Fibroblast of skin of right biceps (primary cell): Measurements from ENCODE around the gene MYOG.

Experiments
- DNase-seq: peaks from one replicate; pipeline ENCODE4 v3.0.0-alpha.2; 2013

Gene MYOG

GRCh38 chr1:203045821-203046594, 39.8 kb downstream of the MYOG start:
- DNase-seq, result peak; percentile 35

GRCh38 chr1:203045336-203045735, 40.5 kb downstream of the MYOG start:
- no peak for DNase-seq

GRCh38 chr1:203044546-203045250, 41.1 kb downstream of the MYOG start:
- DNase-seq, result no peak

GRCh38 chr1:203043830-203044545, 41.8 kb downstream of the MYOG start:
- DNase-seq, result no peak

GRCh38 chr1:203041351-203041932, 44.4 kb downstream of the MYOG start:
- no peak for DNase-seq

GRCh38 chr1:203040513-203041275, 45.1 kb downstream of the MYOG start:
- DNase-seq, result no peak

- no peak for DNase-seq
Measured at GRCh38 chr1:203039609-203040512, 46.0 kb downstream of the MYOG start.

- DNase-seq, result peak; percentile 65
Measured at GRCh38 chr1:203038891-203039608, 46.8 kb downstream of the MYOG start.

GRCh38 chr1:203038217-203038741, 47.5 kb downstream of the MYOG start:
- peak; percentile 65 for DNase-seq

GRCh38 chr1:203037509-203038190, 48.2 kb downstream of the MYOG start:
- no peak for DNase-seq

GRCh38 chr1:203036537-203036936, 49.3 kb downstream of the MYOG start:
- DNase-seq, result no peak

GRCh38 chr1:203036135-203036534, 49.7 kb downstream of the MYOG start:
- DNase-seq, result no peak

- no peak for DNase-seq
Measured at GRCh38 chr1:203035111-203036000, 50.5 kb downstream of the MYOG start.

GRCh38 chr1:203034422-203035110, 51.2 kb downstream of the MYOG start:
- no peak for DNase-seq

- DNase-seq, result no peak
Measured at GRCh38 chr1:203033917-203034316, 51.9 kb downstream of the MYOG start.

GRCh38 chr1:203033287-203033686, 52.5 kb downstream of the MYOG start:
- DNase-seq, result no peak
